GM18505 (cell line): ENCODE results near the gene BCAR3.

Experiments used
- ATAC-seq: cut with Tn5 transposase; IDR thresholded peaks from one replicate; pipeline ENCODE4 v1.9.1; 2021; ENCODE audit not compliant: unreplicated experiment
- POLR2A ChIP-seq: IDR thresholded peaks from 4 replicates; pipeline ENCODE4 v1.6.1; 2011; ENCODE audit warnings: borderline replicate concordance; ENCODE audit not compliant: insufficient read depth, insufficient read length; ENCODE audit errors: extremely low read depth

BCAR3 gene

GRCh38 chr1:93549811-93550210 lies 131.8 kb downstream of the BCAR3 start:
- no peak for ATAC-seq

GRCh38 chr1:93549131-93549530 lies 132.5 kb downstream of the BCAR3 start:
- ATAC-seq: no peak
- TF ChIP-seq POLR2A: no peak

More at GRCh38 chr1:93549811-93550210, 131.8 kb downstream of the BCAR3 start:
- no peak for TF ChIP-seq POLR2A

GRCh38 chr1:93546162-93546863 lies 135.3 kb downstream of the BCAR3 start:
- ATAC-seq: no peak
- no peak for TF ChIP-seq POLR2A

- no peak for ATAC-seq
These were observed 139.2 kb downstream of the BCAR3 start for GRCh38 chr1:93542398-93542797.

GRCh38 chr1:93541045-93541444 lies 140.6 kb downstream of the BCAR3 start:
- no peak for TF ChIP-seq POLR2A

More at GRCh38 chr1:93542398-93542797, 139.2 kb downstream of the BCAR3 start:
- no peak for TF ChIP-seq POLR2A

GRCh38 chr1:93537924-93538323 lies 143.7 kb downstream of the BCAR3 start:
- no peak for TF ChIP-seq POLR2A
- no peak for ATAC-seq

More at GRCh38 chr1:93541045-93541444, 140.6 kb downstream of the BCAR3 start:
- ATAC-seq: no peak

- no peak for TF ChIP-seq POLR2A
- ATAC-seq: no peak
These were observed 144.2 kb downstream of the BCAR3 start for GRCh38 chr1:93537396-93537795.

GRCh38 chr1:93533677-93534076 lies 148.0 kb downstream of the BCAR3 start:
- TF ChIP-seq POLR2A: no peak
- no peak for ATAC-seq

- no peak for ATAC-seq
- no peak for TF ChIP-seq POLR2A
These were observed 148.8 kb downstream of the BCAR3 start for GRCh38 chr1:93532780-93533378.

- no peak for TF ChIP-seq POLR2A
- no peak for ATAC-seq
These were observed 150.4 kb downstream of the BCAR3 start for GRCh38 chr1:93531193-93531592.

- no peak for ATAC-seq
- no peak for TF ChIP-seq POLR2A
These were observed 153.2 kb downstream of the BCAR3 start for GRCh38 chr1:93528412-93528811.

GRCh38 chr1:93526431-93526830 lies 155.2 kb downstream of the BCAR3 start:
- no peak for ATAC-seq
- no peak for TF ChIP-seq POLR2A

GRCh38 chr1:93525431-93525830 lies 156.2 kb downstream of the BCAR3 start:
- ATAC-seq: no peak
- TF ChIP-seq POLR2A: no peak

- ATAC-seq: no peak
- TF ChIP-seq POLR2A: no peak
These were observed 158.9 kb downstream of the BCAR3 start for GRCh38 chr1:93522721-93523120.
